HepG2 (cell line): ENCODE measurements around the gene SELL. TPM values are rescaled to one million over a fixed set of nuclear protein-coding genes. Genes with fewer than 3 reads are reported as not detected.

Experiments used
- ATAC-seq: fragments of 200-7000 bp; cut with Tn5 transposase; 3 replicates; pipeline ENCODE4 v1.9.1; 2020; ENCODE audit warnings: mild to moderate bottlenecking, moderate library complexity
- BruUV-seq: library from RNA; stranded (reverse); fragments of 400-500 nt; replicated peaks from 2 replicates; lab custom pipeline; 2021; lab: Mats Ljungman, UMichigan
- CTCF ChIA-PET: fragments of 300-600 bp; formaldehyde crosslinking; extraction: SDS; loops from one replicate; lab custom pipeline; 2021; ENCODE audit warnings: low total read pairs, inconsistent platforms, low intra/inter-chr PET ratio; lab: Yijun Ruan, JAX
- POLR2A ChIA-PET: fragments of 350-600 bp; sonication (Branson Sonifier 250); formaldehyde crosslinking; loops from one replicate; lab custom pipeline; 2020; ENCODE audit warnings: antibody characterized with exemption, inconsistent platforms; lab: Yijun Ruan, JAX
- DNase-seq: peaks from one replicate; pipeline ENCODE4 v3.0.0-alpha.2; 2015; ENCODE audit warnings: low spot score
- FAIRE-seq: peaks from 3 replicates; lab custom pipeline; 2011; peaks lifted over from hg19 to GRCh38; lab: Jason Lieb, UNC
- H2AFZ ChIP-seq: one replicate; pipeline ENCODE4 v1.6.1; 2011; ENCODE audit warnings: low read length, inconsistent platforms
- H3K27ac ChIP-seq: fragments of 300-600 bp; 3 replicates; pipeline ENCODE4 v1.8.0; 2011; ENCODE audit warnings: mixed run types, mild to moderate bottlenecking, mixed read lengths, low read length, inconsistent platforms; ENCODE audit not compliant: insufficient read depth; ENCODE audit errors: extremely low read length
- H3K27me3 ChIP-seq, 2 experiments: fragments of 200-600 bp in 1 of 2; 2 replicates in 1 of 2; 3 replicates in 1 of 2; pipeline versions ENCODE4 v1.6.0 to v1.8.0; 2011; ENCODE audit warnings: low read length in 2 of 2, mild to moderate bottlenecking in 2 of 2, moderate library complexity in 2 of 2, inconsistent platforms in 1 of 2; ENCODE audit not compliant: insufficient read depth in 2 of 2, control insufficient read depth in 1 of 2
- H3K36me3 ChIP-seq, 2 experiments: fragments of 200-600 bp in 1 of 2; replicated peaks in 1 of 2; 2 replicates in 1 of 2; 3 replicates in 1 of 2; pipeline versions ENCODE4 v1.5.1 to v1.8.0; 2011; ENCODE audit warnings: low read length in 2 of 2, inconsistent platforms in 1 of 2; ENCODE audit not compliant: insufficient read depth in 2 of 2, control insufficient read depth in 1 of 2
- H3K4me1 ChIP-seq: 2 replicates; pipeline ENCODE4 v1.5.1; 2012; ENCODE audit warnings: low read length, inconsistent platforms; ENCODE audit not compliant: insufficient read depth
- H3K4me2 ChIP-seq: 2 replicates; pipeline ENCODE4 v1.6.0; 2011; ENCODE audit warnings: low read depth, low read length, inconsistent platforms
- H3K4me3 ChIP-seq, 3 experiments: fragments of 200-600 bp in 1 of 3; sonication (generic), shearing (Covaris generic) in 1 of 3; replicated peaks in 1 of 3; 2 replicates each; pipeline ENCODE4 v1.5.1; 2011 to 2016; ENCODE audit warnings: low read length in 3 of 3, inconsistent platforms in 2 of 3, low read depth in 2 of 3, mild to moderate bottlenecking in 2 of 3, control low read depth in 1 of 3, mixed read lengths in 1 of 3; ENCODE audit not compliant: insufficient read depth in 1 of 3
- H3K79me2 ChIP-seq: one replicate; pipeline ENCODE4 v1.6.1; 2011; ENCODE audit warnings: low read length, inconsistent platforms; ENCODE audit not compliant: insufficient read depth
- H3K9ac ChIP-seq: 2 replicates; pipeline ENCODE4 v1.6.0; 2011; ENCODE audit warnings: mild to moderate bottlenecking, low read depth, low read length, inconsistent platforms; ENCODE audit not compliant: insufficient read depth
- H3K9me3 ChIP-seq: 2 replicates; pipeline ENCODE4 v1.5.1; 2012; ENCODE audit warnings: mild to moderate bottlenecking, low read length
- H4K20me1 ChIP-seq: 2 replicates; pipeline ENCODE4 v1.6.0; 2011; ENCODE audit warnings: inconsistent platforms, mild to moderate bottlenecking, low read length, moderate library complexity; ENCODE audit not compliant: insufficient read depth
- ATF2 ChIP-seq: sonication (generic); formaldehyde crosslinking; IDR thresholded peaks from 2 replicates; pipeline ENCODE4 v1.4.0; 2020; ENCODE audit warnings: missing genetic modification reagents
- ATF7 ChIP-seq, 2 experiments: fragments of 450-650 bp in 1 of 2; sonication (generic) in 1 of 2; formaldehyde crosslinking in 1 of 2; IDR thresholded peaks; 2 replicates each; pipeline versions ENCODE4 v1.4.0 to v1.6.1; 2016 to 2020; ENCODE audit warnings: antibody characterized with exemption in 1 of 2, mild to moderate bottlenecking in 1 of 2, missing genetic modification reagents in 1 of 2
- CREB3 ChIP-seq: sonication (generic); formaldehyde crosslinking; IDR thresholded peaks from 2 replicates; pipeline ENCODE4 v1.5.0; 2020; ENCODE audit warnings: missing genetic modification reagents
- DMAP1 ChIP-seq: IDR thresholded peaks from 2 replicates; pipeline ENCODE4 v1.6.1; 2016
- IRX3 ChIP-seq: sonication (generic); formaldehyde crosslinking; IDR thresholded peaks from 2 replicates; pipeline ENCODE4 v1.8.1; 2023; ENCODE audit warnings: mild to moderate bottlenecking, low read depth, missing genetic modification reagents, borderline replicate concordance
- MAFF ChIP-seq: IDR thresholded peaks from 2 replicates; pipeline ENCODE4 v1.6.1; 2011; ENCODE audit warnings: low read depth, low read length, improper control_type of control experiment
- RNF2 ChIP-seq: fragments of 450-650 bp; conservative IDR thresholded peaks from 2 replicates; pipeline ENCODE4 v1.6.1; 2016; ENCODE audit warnings: low read depth
- WIZ ChIP-seq: sonication (generic); formaldehyde crosslinking; IDR thresholded peaks from 2 replicates; pipeline ENCODE4 v1.5.1; 2020; ENCODE audit warnings: mild to moderate bottlenecking, missing genetic modification reagents
- ZKSCAN8 ChIP-seq: IDR thresholded peaks from 2 replicates; pipeline ENCODE4 v1.6.1; 2016; ENCODE audit warnings: borderline replicate concordance, missing genetic modification reagents, missing compliant biosample characterization
- ZMYM3 ChIP-seq: sonication (generic); formaldehyde crosslinking; IDR thresholded peaks from 2 replicates; pipeline ENCODE4 v1.5.1; 2020; ENCODE audit warnings: mild to moderate bottlenecking, missing genetic modification reagents
- ZNF225 ChIP-seq: sonication (generic); formaldehyde crosslinking; IDR thresholded peaks from 2 replicates; pipeline ENCODE4 v1.4.0; 2020; ENCODE audit warnings: mild to moderate bottlenecking, missing genetic modification reagents
- ZNF577 ChIP-seq: sonication (generic); formaldehyde crosslinking; IDR thresholded peaks from 2 replicates; pipeline ENCODE4 v1.4.0; 2020; ENCODE audit warnings: mild to moderate bottlenecking, low read depth, missing genetic modification reagents, borderline replicate concordance
- in situ Hi-C: cut with HindIII; loops from 2 replicates; pipeline ENCODE4 v1.10.0; 2017; ENCODE audit warnings: low pct_unique_long_range_greater_than_20kb; ENCODE audit not compliant: extremely low pct_ligation_motif_present
- intact Hi-C: fragments of 100-400 bp; cut with micrococcal nuclease; formaldehyde crosslinking; loops from one replicate; pipeline ENCODE4 v1.10.0; 2022; ENCODE audit not compliant: unreplicated experiment
- polyA plus RNA-seq, 8 experiments: library from polyadenylated mRNA; depleted of rRNA in 3 of 8; stranded (reverse) in 7 of 8; unstranded in 1 of 8; fragments of >200 nt; fragmentation: Illumina TruSeq in 4 of 8; extraction: Trizol in 4 of 8; gene quantifications; 2 replicates each; pipeline versions ENCODE4 v1.2.1 to v1.2.3, GENCODE V29; 2011 to 2016; ENCODE audit warnings: low read depth in 4 of 8, missing spikeins in 1 of 8, mixed read lengths in 1 of 8; ENCODE audit not compliant: insufficient read depth in 1 of 8
- total RNA-seq, 5 experiments: library from RNA; depleted of rRNA; stranded (reverse); fragments of >200 nt; fragmentation: Illumina TruSeq; extraction: Trizol; gene quantifications; 2 replicates each; pipeline ENCODE4 v1.2.3, GENCODE V29; 2016; ENCODE audit warnings: low read depth in 1 of 5
- TF ChIP-seq, protein P1 (sequence below): sonication (generic); formaldehyde crosslinking; conservative IDR thresholded peaks from 2 replicates; pipeline ENCODE4 v1.4.0; 2020; ENCODE audit warnings: missing genetic modification reagents
- TF ChIP-seq, protein P2 (sequence below): sonication (generic); formaldehyde crosslinking; conservative IDR thresholded peaks from 2 replicates; pipeline ENCODE4 v1.8.0; 2022; ENCODE audit warnings: low read depth, missing genetic modification reagents

Gene SELL
- total and polyA plus RNA-seq, 2 of the 13 experiments (the other 11 are each of a cell fraction or from before 2014, with no cell fraction given): 0.13 to 0.18 TPM

GRCh38 chr1:169648187-169648586 lies 63.2 kb downstream of the SELL start (continued):
- TF ChIP-seq IRX3 (CRISPR knock-in tag) (no peak), ATF7 (IDR thresholded peaks at IDR 0.05) (no peak), ATF7 (CRISPR knock-in tag; IDR thresholded peaks at IDR 0.05) (no peak)

- ATAC-seq: no peak
- no peak overlapping the region for H3K4me3 ChIP-seq
- POLR2A ChIA-PET: no interaction called here
- H4K20me1 ChIP-seq: no peaks in the 10 kb centered on the region
- TF ChIP-seq, protein P1, sequence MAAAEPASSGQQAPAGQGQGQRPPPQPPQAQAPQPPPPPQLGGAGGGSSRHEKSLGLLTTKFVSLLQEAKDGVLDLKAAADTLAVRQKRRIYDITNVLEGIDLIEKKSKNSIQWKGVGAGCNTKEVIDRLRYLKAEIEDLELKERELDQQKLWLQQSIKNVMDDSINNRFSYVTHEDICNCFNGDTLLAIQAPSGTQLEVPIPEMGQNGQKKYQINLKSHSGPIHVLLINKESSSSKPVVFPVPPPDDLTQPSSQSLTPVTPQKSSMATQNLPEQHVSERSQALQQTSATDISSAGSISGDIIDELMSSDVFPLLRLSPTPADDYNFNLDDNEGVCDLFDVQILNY: no peak
- TF ChIP-seq ZKSCAN8: no peak
- no peak for TF ChIP-seq DMAP1 (CRISPR knock-in tag)
- no peak for TF ChIP-seq ZMYM3 (CRISPR knock-in tag)
- TF ChIP-seq, protein P2, sequence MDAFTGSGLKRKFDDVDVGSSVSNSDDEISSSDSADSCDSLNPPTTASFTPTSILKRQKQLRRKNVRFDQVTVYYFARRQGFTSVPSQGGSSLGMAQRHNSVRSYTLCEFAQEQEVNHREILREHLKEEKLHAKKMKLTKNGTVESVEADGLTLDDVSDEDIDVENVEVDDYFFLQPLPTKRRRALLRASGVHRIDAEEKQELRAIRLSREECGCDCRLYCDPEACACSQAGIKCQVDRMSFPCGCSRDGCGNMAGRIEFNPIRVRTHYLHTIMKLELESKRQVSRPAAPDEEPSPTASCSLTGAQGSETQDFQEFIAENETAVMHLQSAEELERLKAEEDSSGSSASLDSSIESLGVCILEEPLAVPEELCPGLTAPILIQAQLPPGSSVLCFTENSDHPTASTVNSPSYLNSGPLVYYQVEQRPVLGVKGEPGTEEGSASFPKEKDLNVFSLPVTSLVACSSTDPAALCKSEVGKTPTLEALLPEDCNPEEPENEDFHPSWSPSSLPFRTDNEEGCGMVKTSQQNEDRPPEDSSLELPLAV (CRISPR knock-in tag): no peak
- TF ChIP-seq ZNF577 (CRISPR knock-in tag): no peak
- no peak for TF ChIP-seq RNF2
- no peak for TF ChIP-seq ATF2 (CRISPR knock-in tag)
- TF ChIP-seq ZNF225 (CRISPR knock-in tag): no peak
- TF ChIP-seq CREB3 (CRISPR knock-in tag): no peak
- TF ChIP-seq WIZ (CRISPR knock-in tag): no peak
- no peak for TF ChIP-seq MAFF
- intact Hi-C loops (no loop called here), in situ Hi-C loops (no loop called here)
- no peak overlapping the region for H3K27ac ChIP-seq
- H3K36me3 ChIP-seq: no peaks in the 10 kb centered on the region
- no peaks in the 10 kb centered on the region for H3K79me2 ChIP-seq
- no peak overlapping the region for H3K9ac ChIP-seq
- no peak for FAIRE-seq
- no TSS peak for BruUV-seq
- no peak overlapping the region for H2AFZ ChIP-seq
- no peaks in the 10 kb centered on the region for H3K9me3 ChIP-seq
- CTCF ChIA-PET: no interaction called here
- no peaks in the 10 kb centered on the region for H3K4me1 ChIP-seq
- H3K27me3 ChIP-seq: peaks cover 0 to 5% of the 10 kb centered on the region in 2 experiments; a peak in 1 of 5 replicates
- H3K4me2 ChIP-seq: no peak overlapping the region
- no peak for DNase-seq
Observed at GRCh38 chr1:169647512-169647911, 63.9 kb downstream of the SELL start.
